ENCODE measurements around the gene SLC4A9.

SLC4A9 gene

GRCh38 chr5:140360101-140360500, at the start of gene SLC4A9:
Gene SLC4A9, plus strand, starts transcription at chr5:140360194. Its CDS starts 43 bp downstream, at chr5:140360237.
- DNase-seq (ENCODE audit: low read depth in 2 of 2), result no peak

- no peak for DNase-seq (ENCODE audit: low read depth in 2 of 2)
Measured at GRCh38 chr5:140310434-140310833, 49.6 kb upstream of the SLC4A9 start.

GRCh38 chr5:140311011-140311467, 49.0 kb upstream of the SLC4A9 start:
- peak; percentile 48 for DNase-seq (ENCODE audit: low read depth in 2 of 2)

GRCh38 chr5:140312067-140312790, 47.8 kb upstream of the SLC4A9 start:
- DNase-seq (ENCODE audit: low read depth in 2 of 2), result peak; percentile 64 to 67

GRCh38 chr5:140312791-140313189, 47.2 kb upstream of the SLC4A9 start:
- DNase-seq (ENCODE audit: low read depth in 2 of 2), result no peak

GRCh38 chr5:140317859-140318258, 42.1 kb upstream of the SLC4A9 start:
- DNase-seq (ENCODE audit: low read depth in 2 of 2), result no peak

GRCh38 chr5:140318792-140319191, 41.2 kb upstream of the SLC4A9 start:
- DNase-seq (ENCODE audit: low read depth in 2 of 2), result no peak

- DNase-seq (ENCODE audit: low read depth in 2 of 2), result no peak
Measured at GRCh38 chr5:140319833-140320232, 40.2 kb upstream of the SLC4A9 start.

GRCh38 chr5:140321796-140322195, 38.2 kb upstream of the SLC4A9 start:
- no peak for DNase-seq (ENCODE audit: low read depth in 2 of 2)

GRCh38 chr5:140322751-140323731, 37.0 kb upstream of the SLC4A9 start:
- DNase-seq (ENCODE audit: low read depth in 2 of 2), result peak; percentile 87 to 89

GRCh38 chr5:140324041-140324600, 35.9 kb upstream of the SLC4A9 start:
- no peak for DNase-seq (ENCODE audit: low read depth in 2 of 2)

GRCh38 chr5:140324617-140325241, 35.3 kb upstream of the SLC4A9 start:
- peak in 1 of 2 experiments; percentile 44 for DNase-seq (ENCODE audit: low read depth in 2 of 2)

GRCh38 chr5:140325486-140325885, 34.5 kb upstream of the SLC4A9 start:
- no peak for DNase-seq (ENCODE audit: low read depth in 2 of 2)

GRCh38 chr5:140327589-140327988, 32.4 kb upstream of the SLC4A9 start:
- peak in 1 of 2 experiments; percentile 45 for DNase-seq (ENCODE audit: low read depth in 2 of 2)

- no peak for DNase-seq (ENCODE audit: low read depth in 2 of 2)
Measured at GRCh38 chr5:140328036-140328764, 31.8 kb upstream of the SLC4A9 start.

- DNase-seq (ENCODE audit: low read depth in 2 of 2), result no peak
Measured at GRCh38 chr5:140329739-140330481, 30.1 kb upstream of the SLC4A9 start.

- no peak for DNase-seq (ENCODE audit: low read depth in 2 of 2)
Measured at GRCh38 chr5:140331638-140332037, 28.4 kb upstream of the SLC4A9 start.

- DNase-seq (ENCODE audit: low read depth in 2 of 2), result no peak
Measured at GRCh38 chr5:140336388-140336787, 23.6 kb upstream of the SLC4A9 start.

- no peak for DNase-seq (ENCODE audit: low read depth in 2 of 2)
Measured at GRCh38 chr5:140337880-140338279, 22.1 kb upstream of the SLC4A9 start.

- DNase-seq (ENCODE audit: low read depth in 2 of 2), result no peak
Measured at GRCh38 chr5:140338336-140338735, 21.7 kb upstream of the SLC4A9 start.
